Astrocyte of the spinal cord (primary cell): Measurements from ENCODE around the gene BNIP1.

Source experiments
- DNase-seq: peaks from one replicate; pipeline ENCODE4 v3.0.0; 2011; ENCODE audit warnings: low read depth, low spot score
- H3K4me3 ChIP-seq: 2 replicates; pipeline ENCODE4 v1.5.1; 2011; ENCODE audit warnings: low read depth, mild to moderate bottlenecking, low read length, moderate library complexity
- CTCF ChIP-seq: IDR thresholded peaks from 2 replicates; pipeline ENCODE4 v1.5.1; 2012; ENCODE audit warnings: low read depth, mild to moderate bottlenecking, low read length, inconsistent platforms
- in situ Hi-C: cut with HindIII; loops from 2 replicates; pipeline ENCODE4 v1.10.0; 2017; ENCODE audit warnings: low sequenced_read_pairs

BNIP1 gene

GRCh38 chr5:173213236-173213933, 69.1 kb downstream of the BNIP1 start:
- no peak overlapping the region for H3K4me3 ChIP-seq
- no peak for TF ChIP-seq CTCF
- no peak for DNase-seq
- in situ Hi-C loops = no loop called here
